GM21381 (cell line): ENCODE results near the gene PLEKHN1.

Experiments
- ATAC-seq: cut with Tn5 transposase; IDR thresholded peaks from one replicate; pipeline ENCODE4 v1.9.1; 2021; ENCODE audit warnings: mild to moderate bottlenecking, moderate library complexity; ENCODE audit not compliant: unreplicated experiment

PLEKHN1 gene, protein sequence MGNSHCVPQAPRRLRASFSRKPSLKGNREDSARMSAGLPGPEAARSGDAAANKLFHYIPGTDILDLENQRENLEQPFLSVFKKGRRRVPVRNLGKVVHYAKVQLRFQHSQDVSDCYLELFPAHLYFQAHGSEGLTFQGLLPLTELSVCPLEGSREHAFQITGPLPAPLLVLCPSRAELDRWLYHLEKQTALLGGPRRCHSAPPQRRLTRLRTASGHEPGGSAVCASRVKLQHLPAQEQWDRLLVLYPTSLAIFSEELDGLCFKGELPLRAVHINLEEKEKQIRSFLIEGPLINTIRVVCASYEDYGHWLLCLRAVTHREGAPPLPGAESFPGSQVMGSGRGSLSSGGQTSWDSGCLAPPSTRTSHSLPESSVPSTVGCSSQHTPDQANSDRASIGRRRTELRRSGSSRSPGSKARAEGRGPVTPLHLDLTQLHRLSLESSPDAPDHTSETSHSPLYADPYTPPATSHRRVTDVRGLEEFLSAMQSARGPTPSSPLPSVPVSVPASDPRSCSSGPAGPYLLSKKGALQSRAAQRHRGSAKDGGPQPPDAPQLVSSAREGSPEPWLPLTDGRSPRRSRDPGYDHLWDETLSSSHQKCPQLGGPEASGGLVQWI

DNA sequence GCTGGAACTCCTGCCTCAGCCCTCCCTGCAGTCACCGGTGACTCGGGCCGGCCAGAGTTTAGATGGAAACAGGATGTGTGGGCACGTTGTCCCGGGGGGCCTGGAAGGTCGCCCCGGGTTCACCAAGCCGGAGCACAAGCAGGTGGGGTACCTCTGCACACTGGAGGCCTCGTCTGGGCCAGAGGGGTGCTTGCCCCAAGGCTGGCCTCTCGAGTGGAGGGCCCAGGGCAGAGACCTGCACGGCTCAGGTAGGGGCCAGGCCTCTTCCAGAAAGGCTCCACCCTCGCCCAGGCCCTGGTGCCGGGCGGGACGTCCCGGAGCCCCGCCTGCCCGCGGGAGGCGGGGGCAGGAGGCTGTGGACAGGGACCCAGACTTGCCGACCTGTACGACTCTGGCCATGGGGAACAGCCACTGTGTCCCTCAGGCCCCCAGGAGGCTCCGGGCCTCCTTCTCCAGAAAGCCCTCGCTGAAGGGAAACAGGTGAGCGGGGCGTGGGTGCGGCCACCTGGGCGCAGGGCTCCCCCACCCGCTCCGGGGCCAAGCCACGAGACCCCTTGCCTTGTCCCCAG, at the start of gene PLEKHN1:
PLEKHN1 (plus strand) TSS at position 348 of the 569 bp plus-strand sequence; CDS start at position 398, 50 bp downstream.
- peak; percentile 18 for ATAC-seq

DNA sequence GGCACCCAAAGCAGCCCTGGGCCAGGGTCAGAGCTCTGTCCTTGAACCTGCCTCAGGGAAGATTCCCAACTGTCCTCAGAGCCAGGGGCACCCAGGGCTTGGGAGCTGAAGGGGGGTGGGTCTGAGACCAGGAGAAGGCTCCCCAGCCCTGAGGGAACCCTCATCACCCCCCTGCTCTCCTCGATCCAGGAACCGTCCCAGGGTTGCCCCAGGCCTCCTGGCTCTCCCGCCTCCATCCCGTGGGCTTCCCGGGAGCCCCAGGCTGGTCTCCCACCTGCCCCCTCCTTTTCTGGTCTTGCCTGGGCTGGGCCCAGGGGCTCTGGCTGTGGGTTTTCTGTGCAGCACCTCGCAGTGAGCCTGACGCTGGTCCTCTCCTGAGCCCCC, 49.2 kb upstream of the PLEKHN1 start:
- ATAC-seq: no peak

DNA sequence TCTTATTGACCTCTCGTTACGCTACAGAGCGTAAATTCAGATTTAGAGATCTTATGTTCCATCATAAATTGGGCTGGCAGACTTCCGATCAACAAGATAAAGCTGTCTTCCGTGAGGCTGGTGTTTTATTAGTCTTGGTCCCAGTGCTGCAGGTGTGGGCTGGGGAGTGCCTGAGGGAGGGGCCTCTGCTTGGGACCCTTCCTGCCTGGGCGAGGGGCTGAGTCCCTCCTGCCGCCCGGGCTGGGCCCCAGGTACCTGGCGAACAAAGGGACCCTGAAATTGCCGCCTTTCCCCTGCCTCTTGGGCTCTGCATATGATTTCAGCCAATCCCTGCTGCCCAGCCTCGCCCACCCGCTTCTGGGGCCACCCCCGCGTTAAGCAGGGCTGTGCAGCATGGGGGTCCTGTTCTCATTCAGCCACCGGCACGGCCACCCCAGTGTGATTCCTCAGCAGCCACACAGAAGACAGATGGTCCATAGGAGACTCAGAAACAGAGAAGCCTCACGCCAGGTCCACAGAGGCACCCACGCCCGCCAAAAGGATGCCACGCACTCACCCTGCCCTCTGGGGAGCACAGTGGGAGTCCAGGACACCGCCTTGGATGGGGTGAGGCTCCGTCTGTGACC, 48.7 kb upstream of the PLEKHN1 start:
- ATAC-seq: no peak

DNA sequence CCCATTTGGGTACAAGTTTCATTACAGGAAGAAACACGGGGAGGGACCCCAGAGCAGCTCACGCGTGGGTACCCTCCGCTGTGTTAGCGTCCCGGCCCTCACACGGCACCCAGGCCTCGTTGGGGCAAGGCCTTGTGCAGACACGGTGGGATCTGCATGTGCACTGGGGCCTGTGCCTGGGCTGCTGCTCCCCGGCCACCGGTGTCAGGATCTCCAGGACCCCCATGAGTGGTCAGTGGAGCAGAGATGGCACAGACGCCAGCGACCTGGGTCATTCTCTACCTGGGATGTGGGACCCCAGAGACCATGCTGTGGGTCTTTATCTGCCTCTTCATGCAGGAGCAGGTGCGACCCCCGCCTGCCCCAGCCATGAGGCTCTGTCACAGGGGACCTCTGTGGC, 47.9 kb upstream of the PLEKHN1 start:
- ATAC-seq: no peak

DNA sequence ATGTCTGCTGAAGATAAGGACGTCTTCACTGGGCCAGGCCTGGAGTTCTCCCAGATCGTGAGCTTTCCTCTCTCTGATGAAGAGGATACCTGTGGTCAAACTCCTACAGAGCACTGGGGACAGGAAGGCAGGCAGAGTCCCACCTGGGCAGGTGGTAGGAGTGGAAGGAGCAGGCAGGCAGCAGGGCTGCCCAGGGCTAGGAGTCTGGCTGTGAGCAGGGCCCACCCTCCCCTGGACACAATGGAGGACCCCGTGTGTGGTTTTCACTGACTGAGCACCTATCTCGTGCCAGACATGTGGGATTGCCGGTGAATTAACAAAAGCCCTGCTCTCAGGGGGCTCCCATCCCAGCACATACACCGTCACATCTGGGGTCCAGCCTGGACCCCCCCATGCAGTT, 47.4 kb upstream of the PLEKHN1 start:
- ATAC-seq: no peak

DNA sequence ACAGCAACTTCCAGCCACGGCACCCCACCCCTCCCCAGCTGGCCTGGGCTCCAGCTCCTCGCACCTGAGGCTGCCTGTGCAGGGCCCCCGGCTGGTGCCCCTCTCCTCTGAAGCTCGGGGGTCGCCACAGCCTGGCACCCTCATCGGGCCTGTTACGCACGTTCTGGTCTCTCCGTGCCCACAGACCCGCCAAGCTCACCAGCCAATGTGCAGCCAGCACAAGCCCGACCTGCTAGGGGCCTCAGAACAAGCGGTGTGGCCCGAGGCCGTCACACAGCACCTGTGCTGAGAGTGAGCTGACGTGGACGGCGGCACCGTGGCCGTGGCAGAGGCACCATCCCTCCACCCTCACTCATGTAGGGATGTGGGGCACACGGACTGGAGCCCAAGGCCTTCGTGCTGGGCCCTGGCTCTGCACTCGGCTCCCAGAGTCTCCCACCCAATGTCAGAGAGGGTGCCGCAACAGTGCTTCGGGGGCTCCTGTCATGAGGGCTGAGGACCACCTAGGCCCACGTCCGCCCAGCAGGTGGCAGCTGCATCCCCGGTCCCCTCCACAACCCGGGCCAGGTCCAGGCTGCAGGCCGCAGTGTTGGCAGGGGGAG, 46.9 kb upstream of the PLEKHN1 start:
- no peak for ATAC-seq

DNA sequence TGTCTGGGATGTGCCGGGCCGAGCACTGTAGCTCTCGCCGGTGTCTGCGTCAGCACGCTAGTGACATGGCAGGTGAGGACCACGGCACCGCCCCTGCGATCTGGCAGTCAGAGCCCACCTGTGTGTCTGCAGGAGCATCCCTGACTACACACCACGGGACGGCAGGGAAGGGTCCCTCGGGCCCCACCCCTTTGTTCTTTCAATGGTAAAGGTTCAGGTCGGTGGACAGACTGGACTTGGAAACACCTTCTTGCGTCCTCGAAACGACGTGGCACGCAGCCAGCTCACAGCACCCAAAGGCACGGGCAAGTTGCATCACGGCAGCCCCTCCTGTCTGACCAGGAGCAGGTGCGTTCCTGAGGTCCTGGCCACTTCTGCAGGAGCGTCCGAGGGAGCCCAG, 46.3 kb upstream of the PLEKHN1 start:
- no peak for ATAC-seq

DNA sequence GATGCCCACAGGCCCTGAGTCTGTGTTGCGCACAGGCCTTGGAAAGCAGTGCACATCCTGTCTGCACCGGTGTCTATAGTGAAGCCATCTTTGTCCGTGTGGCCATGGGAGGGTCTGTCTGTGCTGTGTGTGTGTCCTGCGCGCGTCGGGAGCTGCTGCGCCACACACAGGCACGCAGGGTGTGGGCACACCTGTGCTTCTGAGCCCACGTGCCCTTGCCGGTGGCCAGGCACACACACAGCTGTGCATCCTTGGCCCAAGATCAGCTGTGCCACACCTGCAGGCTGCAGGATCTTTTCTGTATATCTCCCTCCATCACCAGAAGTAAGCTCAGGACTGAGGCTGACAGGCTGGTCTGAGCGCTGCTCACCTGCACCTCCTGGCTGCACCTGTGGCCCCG, 45.8 kb upstream of the PLEKHN1 start:
- no peak for ATAC-seq

DNA sequence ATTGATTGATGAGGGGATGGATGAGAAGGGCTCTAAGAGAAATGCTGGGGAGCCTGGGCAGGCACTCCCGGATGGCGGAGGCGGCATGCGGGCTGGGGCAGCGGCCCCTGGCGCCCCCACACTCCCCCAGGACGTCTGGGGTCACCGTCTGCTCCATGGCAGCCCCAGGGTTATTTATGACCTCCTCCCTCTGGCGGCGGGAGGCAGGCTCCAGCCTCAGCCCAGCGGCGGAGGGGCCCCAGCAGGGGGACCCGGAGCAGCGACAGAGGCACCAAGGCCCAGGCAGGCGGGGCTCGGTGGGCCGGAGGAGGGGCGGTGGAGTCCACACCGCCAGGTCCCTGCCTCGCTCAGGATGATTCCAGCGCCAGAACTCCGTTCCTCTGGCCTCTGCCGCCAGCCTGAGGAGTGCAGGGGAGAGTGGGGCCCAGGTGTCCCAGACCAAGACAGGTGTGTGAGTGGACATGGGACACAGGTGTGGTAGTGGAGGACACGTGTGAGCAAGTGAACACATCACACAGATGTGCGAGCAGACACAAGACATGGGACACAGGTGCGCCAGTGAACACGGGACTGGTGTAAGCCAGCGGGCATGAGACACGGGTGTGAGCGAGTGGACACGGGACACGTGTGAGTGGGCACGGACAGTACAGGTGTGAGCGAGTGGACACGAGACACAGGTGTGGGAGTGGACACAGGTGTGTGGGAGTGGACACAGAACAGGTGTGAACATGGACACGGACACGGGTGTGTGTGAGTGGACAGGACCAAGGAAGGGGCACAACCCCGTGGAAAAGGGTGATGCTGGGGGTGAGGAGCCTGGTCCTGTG, 45.1 kb upstream of the PLEKHN1 start:
- ATAC-seq: no peak

DNA sequence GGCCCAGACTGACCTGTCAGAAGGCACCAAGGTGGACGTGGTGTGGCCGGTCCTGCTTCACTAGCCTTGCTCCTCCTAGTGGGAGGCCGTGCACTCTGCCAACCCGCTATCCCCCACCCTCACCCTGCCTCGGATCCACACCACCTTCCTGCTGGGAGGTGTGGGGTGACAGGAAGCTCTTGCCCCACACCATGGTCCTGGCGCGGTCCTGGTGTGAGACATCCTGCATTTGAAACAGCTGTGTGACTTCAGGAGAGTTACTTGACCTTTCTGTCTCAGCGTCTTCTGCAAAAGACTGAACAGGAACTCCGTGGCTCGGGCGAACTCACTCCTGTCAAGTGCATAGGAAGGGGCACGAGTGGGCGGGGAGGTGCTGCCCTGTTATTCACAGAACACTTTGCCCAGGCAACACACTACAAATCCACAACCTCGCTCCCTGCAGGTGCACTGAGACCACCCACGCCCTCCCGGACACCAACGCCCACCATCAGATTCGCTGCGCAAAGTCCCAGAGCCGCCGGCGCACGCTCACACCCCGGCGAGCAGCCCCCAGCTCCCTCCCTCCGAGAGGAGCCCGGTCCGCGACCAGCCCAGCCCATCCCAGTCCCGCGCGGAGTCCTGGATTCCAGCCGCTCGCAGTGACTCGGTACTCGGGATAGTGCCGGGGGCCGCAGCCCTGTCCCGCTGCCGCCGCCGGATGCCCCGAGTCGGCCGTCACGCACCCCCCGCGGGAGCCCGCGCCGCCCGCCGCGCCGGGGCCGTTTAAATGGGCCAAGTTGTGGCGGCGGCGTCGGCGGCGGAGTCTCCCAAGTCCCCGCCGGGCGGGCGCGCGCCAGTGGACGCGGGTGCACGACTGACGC, 42.9 kb upstream of the PLEKHN1 start, which contains the start of gene SAMD11:
SAMD11 (plus strand) TSS at position 793 of the 860 bp plus-strand sequence. CDS start 509 bp downstream, outside the sequence.
- no peak for ATAC-seq

DNA sequence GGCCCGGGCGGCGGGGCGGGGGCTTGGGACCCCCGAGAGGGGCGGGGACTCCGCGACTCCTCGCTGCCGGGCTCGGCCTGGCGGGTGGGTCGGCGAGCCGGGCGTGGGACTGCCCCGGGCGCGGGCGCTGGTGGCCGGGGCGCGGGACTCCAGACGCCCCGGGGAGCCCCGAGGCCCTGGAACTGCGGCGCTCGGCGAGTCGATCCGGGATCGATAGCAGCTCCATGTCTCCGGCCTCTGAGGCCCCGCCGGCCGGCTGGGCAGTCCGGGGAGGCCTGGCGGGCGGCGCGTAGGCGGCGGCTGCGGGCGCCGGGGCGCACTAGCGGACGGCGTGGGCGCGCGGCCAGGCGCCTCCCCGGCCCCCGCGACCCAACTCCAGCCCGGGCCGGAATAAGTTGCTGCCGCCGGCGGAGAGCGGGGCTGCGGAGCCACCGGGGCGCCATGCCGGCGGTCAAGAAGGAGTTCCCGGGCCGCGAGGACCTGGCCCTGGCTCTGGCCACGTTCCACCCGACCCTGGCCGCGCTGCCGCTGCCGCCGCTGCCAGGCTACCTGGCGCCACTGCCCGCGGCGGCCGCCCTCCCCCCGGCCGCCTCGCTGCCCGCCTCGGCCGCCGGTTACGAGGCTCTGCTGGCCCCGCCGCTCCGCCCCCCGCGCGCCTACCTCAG, 42.2 kb upstream of the PLEKHN1 start:
- ATAC-seq: no peak

DNA sequence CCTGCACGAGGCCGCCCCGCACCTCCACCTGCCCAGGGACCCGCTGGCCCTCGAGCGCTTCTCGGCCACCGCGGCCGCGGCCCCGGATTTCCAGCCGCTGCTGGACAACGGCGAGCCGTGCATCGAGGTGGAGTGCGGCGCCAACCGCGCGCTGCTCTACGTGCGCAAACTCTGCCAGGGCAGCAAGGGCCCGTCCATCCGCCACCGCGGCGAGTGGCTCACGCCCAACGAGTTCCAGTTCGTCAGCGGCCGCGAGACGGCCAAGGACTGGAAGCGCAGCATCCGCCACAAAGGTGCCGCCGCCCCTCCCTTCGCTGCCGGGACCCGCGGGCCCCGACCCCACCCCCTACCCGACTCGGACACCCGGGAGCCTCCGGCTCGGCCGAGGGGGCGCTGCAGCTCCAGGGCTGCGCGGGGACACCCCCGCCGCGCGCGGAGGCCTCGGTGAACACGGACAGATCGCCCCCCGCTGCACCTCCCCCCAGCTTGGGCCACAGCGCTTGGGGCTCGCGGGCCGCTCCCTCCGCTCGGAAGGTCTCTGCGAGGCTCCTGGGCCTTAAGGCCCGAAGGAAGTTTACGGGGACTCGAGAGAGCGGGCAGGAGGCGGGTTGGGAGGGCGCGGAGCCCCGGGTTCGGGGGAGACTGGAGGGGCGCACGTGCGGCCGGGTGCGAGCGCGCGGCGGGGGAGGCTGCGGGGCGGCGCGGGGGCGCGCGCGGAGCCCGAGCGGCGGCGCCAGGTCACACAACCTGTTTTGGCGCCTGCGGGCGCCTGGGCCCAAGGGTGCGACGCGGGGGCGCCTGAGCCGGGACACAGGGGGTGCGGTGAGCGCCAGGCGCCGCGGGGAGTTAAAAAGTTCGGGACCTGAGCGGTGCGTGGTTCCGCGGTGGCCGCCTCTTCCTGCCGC, 41.4 kb upstream of the PLEKHN1 start:
- ATAC-seq: no peak

DNA sequence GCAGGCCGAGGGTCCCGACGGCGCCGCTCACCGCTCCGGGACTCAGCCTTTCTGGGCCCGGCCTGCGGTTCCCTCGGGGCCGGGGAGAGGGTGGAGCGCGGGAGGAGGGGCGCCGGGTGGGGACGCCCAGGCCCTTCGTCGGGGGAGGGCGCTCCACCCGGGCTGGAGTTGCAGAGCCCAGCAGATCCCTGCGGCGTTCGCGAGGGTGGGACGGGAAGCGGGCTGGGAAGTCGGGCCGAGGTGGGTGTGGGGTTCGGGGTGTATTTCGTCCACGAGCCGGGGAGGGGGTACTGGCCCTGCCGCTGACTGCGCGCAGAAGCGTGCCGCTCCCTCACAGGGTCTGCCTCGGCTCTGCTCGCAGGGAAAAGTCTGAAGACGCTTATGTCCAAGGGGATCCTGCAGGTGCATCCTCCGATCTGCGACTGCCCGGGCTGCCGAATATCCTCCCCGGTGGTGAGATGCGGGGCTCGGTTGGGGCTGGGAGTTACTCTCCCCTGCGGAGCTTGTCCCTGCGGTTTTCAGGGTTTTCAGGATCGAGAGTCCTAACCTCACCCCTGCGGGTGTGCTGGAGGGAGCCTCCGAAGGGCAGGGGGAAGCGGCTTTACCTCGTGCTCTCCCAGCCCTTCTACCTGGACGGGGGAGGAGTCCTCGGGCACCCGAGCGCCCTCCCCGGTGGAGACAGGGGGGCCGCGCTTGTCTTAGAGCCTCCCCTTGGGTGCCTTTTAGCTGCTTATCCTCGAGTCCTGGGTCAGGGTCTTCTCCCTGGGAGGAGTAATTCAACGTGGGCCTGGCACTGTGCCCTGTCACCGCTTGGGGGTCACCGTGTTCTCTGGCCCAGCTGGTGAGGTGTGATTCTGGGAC, 40.5 kb upstream of the PLEKHN1 start:
- ATAC-seq: no peak

DNA sequence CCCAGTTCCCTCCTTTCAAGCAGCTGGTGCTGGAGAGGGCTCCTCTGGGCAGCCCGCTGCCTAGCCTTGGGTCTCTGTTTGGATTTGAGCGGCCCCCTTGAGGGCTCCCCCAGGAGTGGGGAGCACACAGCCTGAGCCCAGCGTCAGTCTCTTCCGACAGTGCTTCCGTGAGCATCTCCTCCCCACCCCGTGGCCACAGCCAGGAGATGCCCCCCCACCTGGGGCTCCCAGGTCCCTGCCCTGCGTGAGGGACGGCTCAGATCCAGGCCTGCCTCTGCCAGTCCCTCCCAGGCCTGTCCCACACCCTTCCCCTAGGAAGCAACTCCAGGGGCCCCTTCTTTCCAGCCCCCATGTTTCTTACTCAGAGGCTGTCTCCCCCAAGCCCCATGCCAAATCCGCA, 39.0 kb upstream of the PLEKHN1 start:
- ATAC-seq: no peak

DNA sequence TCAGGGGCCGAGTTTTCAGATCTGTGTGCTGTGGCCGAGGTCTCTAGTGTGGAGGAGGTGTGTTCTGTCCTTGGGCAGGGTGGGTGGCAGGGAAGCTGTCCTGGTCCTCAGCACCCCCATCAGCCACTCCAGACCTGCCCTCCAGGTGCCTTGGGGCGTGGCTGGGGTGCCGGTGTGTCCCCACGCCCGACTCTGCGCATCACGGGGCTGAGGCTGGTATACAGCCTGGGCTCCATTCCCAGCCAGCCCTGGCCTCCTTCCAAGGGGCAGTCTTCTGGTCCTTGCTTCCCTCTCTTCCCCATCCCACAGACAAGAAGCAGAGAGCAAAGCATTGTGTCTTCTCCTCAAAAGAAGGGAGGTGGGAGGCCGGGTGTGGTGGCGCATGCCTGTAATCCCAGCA, 38.5 kb upstream of the PLEKHN1 start:
- no peak for ATAC-seq

DNA sequence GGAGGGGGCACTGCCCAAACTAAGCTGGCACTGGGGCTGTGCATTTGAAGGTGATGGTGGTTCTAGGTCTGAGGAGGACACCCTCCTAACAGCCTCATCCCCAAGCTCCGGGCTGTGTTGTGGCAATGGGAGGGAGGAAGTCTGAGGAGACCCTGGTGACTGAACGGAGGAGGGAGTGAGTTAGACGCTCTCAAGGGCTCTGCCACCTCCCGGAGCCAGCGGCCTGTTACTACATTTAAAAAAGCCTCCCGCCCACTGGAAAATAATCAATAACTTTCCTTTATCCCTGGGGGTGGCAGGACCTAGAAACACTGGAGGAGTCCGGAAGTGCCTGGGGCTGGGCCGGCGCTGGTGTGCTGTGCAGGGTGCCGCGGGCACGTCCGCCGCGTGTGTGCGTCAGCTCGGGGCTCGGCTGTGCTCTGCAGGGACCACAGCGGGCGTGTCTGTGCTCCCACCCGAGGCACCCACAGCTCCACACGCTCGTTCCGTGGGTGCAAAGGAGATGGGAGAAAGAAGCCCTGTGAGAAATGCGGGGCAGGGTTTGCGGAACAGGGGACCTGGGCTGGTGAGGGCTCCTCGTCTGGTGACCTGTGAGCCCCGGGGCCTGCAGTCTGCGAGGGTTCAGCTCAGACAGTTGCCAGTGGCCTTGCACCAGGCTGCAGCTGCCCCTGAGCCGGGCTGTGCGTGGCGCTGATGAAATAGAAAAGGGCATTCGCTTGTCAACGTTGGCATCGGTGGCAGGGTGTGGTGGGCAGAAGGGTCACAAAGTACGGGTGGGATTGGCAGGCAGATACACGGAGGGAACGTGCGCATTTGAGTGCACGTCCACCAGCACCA, 37.2 kb upstream of the PLEKHN1 start:
- no peak for ATAC-seq
